ENCODE measurements around the gene DIAPH2. TPM values are rescaled to one million over a fixed set of nuclear protein-coding genes. Genes with fewer than 3 reads are reported as not detected.
"Not testable (repeated sequence)": the region's sequence is repeated elsewhere in the genome, so short reads cannot be mapped to it uniquely, and the experiment has no call there.

Gene DIAPH2
- total RNA-seq, 1 donor from 2014 or later = 18.9 TPM

DNA sequence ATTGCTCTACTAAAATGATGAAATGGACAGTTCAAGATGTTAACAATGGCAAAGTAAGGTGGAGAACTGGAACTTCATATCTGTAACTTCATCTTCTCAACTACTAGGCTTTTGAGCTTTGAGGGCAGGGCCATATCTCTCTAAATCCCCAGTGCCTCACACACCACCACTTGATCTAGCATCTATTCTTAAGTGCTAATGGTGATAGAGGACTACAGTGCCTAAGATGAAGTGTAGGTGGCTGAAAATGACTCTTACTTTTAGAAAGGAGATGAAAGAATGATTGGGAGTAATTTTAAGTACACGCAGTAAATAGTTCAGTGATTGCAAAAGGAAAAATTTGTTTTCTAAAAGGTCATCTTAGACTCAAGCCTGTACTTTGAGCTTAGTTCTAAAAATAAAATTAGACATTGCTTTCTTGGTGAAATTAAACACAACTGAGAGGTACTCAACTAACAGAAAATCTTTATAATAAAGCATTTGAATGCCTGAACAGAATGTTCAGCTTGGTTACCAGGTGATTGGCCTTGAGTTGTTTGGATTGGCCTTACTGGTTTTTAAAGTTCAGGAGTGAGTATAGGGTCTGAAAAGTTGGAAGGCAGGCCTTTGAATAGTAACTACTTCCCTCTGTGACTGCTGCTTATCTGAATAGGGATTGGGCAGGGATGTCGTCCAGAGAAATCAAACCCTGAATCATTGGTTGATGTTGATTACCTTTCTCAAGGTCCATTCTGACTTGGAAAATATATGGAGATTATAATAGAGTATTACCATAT is 45.4 kb downstream of the DIAPH2 start:
- no peaks in the 10 kb centered on the region for H3K27me3 Mint-ChIP-seq
- no peaks in the 10 kb centered on the region for H3K4me1 Mint-ChIP-seq (ENCODE audit: unreplicated experiment)
- H3K9me3 Mint-ChIP-seq = peaks cover 4% of the 10 kb centered on the region
- TF ChIP-seq, protein P1, sequence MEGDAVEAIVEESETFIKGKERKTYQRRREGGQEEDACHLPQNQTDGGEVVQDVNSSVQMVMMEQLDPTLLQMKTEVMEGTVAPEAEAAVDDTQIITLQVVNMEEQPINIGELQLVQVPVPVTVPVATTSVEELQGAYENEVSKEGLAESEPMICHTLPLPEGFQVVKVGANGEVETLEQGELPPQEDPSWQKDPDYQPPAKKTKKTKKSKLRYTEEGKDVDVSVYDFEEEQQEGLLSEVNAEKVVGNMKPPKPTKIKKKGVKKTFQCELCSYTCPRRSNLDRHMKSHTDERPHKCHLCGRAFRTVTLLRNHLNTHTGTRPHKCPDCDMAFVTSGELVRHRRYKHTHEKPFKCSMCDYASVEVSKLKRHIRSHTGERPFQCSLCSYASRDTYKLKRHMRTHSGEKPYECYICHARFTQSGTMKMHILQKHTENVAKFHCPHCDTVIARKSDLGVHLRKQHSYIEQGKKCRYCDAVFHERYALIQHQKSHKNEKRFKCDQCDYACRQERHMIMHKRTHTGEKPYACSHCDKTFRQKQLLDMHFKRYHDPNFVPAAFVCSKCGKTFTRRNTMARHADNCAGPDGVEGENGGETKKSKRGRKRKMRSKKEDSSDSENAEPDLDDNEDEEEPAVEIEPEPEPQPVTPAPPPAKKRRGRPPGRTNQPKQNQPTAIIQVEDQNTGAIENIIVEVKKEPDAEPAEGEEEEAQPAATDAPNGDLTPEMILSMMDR (conservative IDR thresholded peaks at IDR 0.05) = no peak
- H3K27ac Mint-ChIP-seq = no peak overlapping the region
- no peak for DNase-seq (ENCODE audit: extremely low spot score, unreplicated experiment)
- no peaks in the 10 kb centered on the region for H3K36me3 Mint-ChIP-seq
- no peak overlapping the region for H3K4me3 Mint-ChIP-seq

DNA sequence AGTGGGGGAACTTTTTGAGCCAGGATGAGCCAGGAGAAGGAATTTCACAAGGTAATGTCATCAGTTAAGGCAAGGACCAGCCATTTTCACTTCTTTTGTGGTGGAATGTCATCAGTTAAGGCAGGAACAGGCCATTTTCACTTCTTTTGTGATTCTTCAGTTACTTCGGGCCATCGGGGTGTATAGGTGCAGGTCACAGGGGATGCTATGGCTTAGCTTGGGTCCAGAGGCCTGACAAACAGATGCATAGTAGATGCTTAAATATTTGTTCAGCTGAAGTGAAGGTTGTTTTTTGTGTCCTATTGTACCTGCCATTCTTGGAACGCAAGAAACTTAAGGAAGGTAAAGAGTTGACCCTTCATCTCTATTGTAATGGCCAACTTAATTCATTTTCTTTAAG is 46.4 kb downstream of the DIAPH2 start:
- DNase-seq (ENCODE audit: extremely low spot score, unreplicated experiment); H3K27me3 Mint-ChIP-seq; H3K4me3 Mint-ChIP-seq; H3K36me3 Mint-ChIP-seq; H3K4me1 Mint-ChIP-seq (ENCODE audit: unreplicated experiment); H3K9me3 Mint-ChIP-seq; H3K27ac Mint-ChIP-seq: not testable (repeated sequence)

DNA sequence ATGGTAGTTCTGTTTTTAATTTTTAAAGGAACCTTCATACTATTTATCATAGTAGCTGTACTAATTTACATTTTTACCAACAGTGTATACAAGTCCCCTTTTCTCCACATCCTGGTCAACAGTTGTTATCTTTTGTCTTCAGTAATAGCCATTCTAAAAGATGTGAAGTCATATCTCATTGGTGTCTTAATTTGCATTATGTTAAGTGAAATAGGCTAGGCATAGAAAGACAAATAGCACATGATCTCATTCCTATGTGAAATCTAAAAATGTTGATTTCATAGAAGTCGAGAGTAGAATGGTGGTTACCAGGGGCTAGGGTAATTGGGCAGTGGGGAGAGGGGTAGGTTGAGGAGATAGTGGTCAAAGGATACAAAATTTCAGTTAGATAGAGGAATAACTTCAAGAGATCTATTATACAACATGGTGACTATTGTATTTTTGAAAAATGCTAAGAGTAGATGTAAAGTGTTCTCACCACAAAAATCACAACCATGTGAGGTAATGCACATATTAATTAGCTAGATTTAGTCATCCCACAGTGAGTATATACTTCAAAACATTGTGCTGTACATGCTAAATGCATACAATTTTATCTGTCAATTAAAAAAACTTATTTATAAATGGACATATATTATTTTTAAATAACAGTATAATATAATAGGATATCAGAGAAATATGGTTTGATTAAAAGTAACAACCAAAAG is 58.9 kb downstream of the DIAPH2 start:
- no peak for DNase-seq (ENCODE audit: extremely low spot score, unreplicated experiment)
- no peak overlapping the region for H3K27ac Mint-ChIP-seq
- TF ChIP-seq, protein P1 (conservative IDR thresholded peaks at IDR 0.05) = no peak
- no peaks in the 10 kb centered on the region for H3K27me3 Mint-ChIP-seq
- no peaks in the 10 kb centered on the region for H3K4me1 Mint-ChIP-seq (ENCODE audit: unreplicated experiment)
- H3K36me3 Mint-ChIP-seq = peaks cover 6% of the 10 kb centered on the region
- H3K9me3 Mint-ChIP-seq = no peaks in the 10 kb centered on the region
- no peak overlapping the region for H3K4me3 Mint-ChIP-seq

DNA sequence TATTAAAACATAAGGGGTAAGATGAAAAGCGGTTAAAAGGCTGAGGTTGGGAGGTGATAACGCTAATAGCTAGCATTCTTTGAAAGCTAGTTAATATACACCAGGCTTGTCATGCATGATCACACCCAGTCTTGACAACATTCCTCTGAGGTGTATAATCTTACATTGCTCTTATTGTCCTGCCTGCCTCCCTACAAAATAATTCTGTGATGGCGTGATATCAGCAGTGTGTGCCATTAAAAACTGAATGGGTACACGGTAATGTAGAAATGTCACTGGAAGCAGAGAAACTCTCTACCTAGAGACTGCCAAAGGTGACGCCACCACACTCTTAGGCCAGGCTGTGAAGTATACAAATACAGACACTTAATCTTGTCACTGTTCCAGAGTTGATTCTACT is 68.1 kb downstream of the DIAPH2 start:
- TF ChIP-seq, protein P1 (conservative IDR thresholded peaks at IDR 0.05) = no peak
- Mint-ChIP-seq H3K27me3 (no peaks in the 10 kb centered on the region), H3K27ac (no peak overlapping the region), H3K9me3 (no peaks in the 10 kb centered on the region), H3K4me3 (no peak overlapping the region), H3K4me1 (ENCODE audit: unreplicated experiment) (peaks cover 6% of the 10 kb centered on the region), H3K36me3 (peaks cover 20% of the 10 kb centered on the region)
- DNase-seq (ENCODE audit: extremely low spot score, unreplicated experiment) = no peak

DNA sequence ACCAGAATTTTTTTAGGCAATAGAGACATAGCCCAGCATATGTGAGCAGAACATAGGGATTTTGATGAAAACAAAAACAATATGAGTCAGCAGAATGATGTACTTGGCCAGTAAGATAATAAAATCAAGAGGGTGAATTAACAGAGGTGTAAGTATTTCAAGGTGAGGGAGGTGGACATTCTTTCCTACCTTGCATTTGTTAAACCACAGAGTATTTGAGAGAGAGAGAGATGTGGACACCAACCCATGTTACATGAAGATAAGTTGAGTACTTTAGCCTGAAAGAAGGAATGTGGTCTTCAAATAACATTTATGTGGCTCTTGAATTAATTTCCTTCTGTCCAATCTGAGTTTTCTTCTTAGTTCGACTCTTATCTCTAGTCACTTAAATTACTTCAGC is 68.6 kb downstream of the DIAPH2 start:
- H3K27me3 Mint-ChIP-seq = no peaks in the 10 kb centered on the region
- DNase-seq (ENCODE audit: extremely low spot score, unreplicated experiment) = no peak
- H3K9me3 Mint-ChIP-seq = no peaks in the 10 kb centered on the region
- no peak overlapping the region for H3K4me3 Mint-ChIP-seq
- H3K4me1 Mint-ChIP-seq (ENCODE audit: unreplicated experiment) = peaks cover 6% of the 10 kb centered on the region
- TF ChIP-seq, protein P1 (conservative IDR thresholded peaks at IDR 0.05) = no peak
- H3K36me3 Mint-ChIP-seq = peaks cover 20% of the 10 kb centered on the region
- H3K27ac Mint-ChIP-seq = no peak overlapping the region

DNA sequence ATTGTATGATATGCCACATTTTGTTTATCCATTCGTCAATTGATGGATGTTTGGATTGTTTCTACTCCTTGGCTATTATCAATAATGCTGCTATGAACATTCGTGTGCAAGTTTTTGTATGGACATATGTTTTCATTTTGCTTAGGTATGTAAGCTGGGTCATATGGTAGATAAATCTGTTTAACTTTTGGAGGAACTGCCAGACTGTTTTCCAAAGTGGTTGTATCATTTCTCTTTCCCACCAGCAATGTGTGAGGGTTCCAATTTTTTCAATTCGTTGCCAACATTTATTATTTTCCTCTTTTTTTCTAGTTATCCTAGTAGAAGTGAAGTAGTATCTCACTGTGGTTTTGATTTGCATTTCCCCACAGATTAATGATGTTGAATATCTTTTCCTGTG is 71.8 kb downstream of the DIAPH2 start:
- no peak overlapping the region for H3K27ac Mint-ChIP-seq

More for the DNA sequence above, 71.8 kb downstream of the DIAPH2 start:
- H3K4me1 Mint-ChIP-seq (ENCODE audit: unreplicated experiment) = peaks cover 6% of the 10 kb centered on the region
- TF ChIP-seq, protein P1 (conservative IDR thresholded peaks at IDR 0.05) = no peak
- peaks cover 15% of the 10 kb centered on the region for H3K36me3 Mint-ChIP-seq
- no peaks in the 10 kb centered on the region for H3K27me3 Mint-ChIP-seq
- no peak overlapping the region for H3K4me3 Mint-ChIP-seq
- DNase-seq (ENCODE audit: extremely low spot score, unreplicated experiment) = no peak
- no peaks in the 10 kb centered on the region for H3K9me3 Mint-ChIP-seq

All from type B pancreatic cell (in vitro differentiated cells).